NCI-H2196 (cell line): ENCODE data around the gene GNG12.

Source experiments
- DNase-seq: peaks from one replicate; lab custom pipeline; 2025; ENCODE audit not compliant: unreplicated experiment; lab: John Stamatoyannopoulos, UW

Gene GNG12

DNA sequence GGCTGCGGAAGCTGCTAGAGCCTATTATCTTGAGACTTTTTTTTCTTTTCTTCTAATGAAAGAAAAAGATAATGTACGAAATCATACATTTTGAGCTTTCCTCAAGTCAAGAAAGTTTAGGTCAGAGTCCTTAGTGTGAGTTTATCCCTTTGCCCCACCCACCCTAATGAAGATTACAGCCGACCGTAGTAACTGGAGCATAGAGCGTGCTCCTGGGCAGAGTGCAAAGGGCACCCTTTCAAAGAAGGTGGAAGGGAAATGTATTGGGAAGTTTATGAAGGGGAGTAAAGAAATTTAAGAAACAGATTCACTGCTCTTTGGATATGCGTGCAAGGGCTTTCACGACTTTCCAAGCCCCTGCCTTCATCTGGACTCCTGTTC lies 17.2 kb downstream of the GNG12 start:
- DNase-seq = no peak

DNA sequence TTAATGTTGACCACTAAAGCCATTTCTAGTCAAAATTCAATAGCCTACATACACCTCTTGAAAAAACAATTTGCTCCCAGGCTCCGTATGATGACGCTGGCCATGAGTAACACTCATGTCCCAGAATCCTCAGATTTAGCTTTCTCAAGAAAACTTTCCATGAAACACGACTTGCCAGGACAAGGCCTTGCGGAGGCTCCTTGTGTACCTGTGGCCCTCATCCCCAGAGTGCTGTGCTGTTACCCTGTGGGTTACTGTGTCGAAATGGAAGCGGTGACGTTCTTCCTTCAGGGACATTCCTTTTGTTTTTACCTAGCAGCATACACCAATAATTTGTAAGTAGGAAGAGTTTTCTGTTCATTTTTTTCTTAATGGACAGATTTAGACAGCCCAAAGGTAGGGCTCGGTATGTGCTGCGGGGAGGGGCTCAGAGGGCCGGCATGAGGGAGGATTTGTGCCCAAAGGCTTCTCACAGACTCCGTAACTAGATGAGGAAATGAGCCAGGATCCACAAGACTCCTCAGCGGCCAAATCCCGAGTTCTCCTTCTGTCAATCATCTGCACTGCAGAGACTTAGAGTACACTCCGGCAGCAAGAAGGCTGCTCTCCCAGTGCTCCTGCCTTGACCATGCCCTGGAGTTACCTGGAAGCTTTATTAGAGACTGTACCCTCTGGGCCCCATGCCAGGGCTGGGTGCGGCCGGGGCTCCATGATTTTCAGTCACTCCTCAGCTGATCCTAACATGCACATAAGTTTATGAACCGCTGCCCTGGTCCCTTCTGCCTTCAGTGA lies 17.8 kb downstream of the GNG12 start:
- no peak for DNase-seq

DNA sequence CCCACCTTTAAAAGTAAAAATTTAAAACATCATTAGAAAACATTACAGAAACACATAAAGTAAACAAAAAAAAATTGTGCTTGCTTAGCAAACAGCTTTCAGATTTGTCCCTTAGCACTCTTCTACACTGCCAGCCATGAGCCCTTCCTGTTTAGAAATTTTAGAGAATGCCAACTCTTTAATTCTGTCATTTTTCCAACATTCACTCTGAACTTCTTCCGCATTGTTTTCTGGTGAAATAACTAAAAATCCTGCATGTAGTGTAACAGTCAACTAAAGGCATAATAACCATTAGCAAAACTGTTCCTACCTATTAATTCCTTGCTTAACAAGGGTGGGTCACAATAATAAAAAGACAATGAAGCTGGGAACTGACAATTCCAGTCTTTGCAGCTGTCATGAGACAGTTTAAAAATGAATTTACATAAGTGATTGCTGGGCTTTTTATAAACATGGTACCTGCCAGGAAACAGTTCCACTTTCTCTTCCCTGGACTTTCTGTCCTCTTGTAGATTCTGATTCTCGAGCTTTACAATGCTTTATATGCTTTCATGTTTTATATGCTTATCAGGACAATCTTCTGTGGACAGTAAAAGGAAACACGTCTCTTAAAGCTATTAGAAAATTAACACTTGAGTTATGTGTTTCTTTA lies 19.0 kb downstream of the GNG12 start:
- no peak for DNase-seq

DNA sequence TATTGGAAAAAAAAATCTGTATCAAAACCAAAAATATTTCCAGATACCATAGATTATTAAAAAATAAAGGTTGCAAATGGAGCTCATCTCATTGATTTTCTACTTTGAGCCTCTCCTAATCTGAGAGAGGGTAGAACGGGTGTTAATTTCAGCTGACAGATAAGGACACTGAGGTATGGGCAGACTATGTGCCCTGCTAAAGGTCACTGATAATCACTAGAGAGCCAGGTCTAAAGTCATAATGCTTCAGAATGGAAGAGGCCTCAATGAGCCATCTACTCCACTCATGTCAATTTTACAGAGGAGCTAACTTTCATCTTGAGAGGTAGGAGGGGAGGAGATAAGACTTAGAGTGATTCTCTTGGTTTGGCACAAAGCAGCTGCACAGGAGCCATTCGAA lies 21.0 kb downstream of the GNG12 start:
- DNase-seq = no peak

DNA sequence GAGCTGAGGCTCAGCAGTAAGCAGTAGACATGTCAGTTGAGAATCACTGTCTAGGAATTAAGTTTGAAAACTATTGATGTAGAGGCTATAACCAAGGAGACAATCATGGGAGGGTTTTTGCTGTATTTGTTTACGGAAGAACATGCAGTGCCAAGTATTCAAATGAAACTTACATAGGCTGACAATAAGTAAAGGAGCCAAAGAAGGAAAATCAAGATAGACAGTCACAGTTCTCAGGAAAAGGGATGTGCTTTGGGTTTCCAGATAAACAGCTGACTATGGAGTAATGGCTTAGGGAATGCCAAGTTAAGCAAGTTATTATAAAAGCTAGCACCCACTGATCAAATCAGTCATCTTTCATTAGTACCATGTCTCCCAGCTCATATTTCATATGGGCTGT lies 21.5 kb downstream of the GNG12 start:
- no peak for DNase-seq

DNA sequence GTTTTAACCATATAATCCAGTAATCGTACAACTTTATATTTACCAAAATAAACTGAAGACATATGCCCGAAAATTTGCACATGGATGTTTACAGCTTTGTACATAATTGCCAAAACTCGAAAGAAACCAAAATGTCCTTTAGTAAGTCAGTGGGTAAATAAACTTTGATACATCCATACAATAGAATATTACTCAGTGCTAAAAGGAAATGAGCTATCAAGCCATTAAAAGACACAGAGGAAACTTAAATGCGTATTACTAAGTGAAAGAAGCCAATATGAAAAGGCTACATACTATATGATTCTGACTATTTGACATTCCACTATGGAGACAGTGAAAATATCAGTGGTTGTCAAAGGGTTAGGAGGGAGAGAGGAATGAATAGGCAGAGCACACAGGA lies 23.4 kb downstream of the GNG12 start:
- DNase-seq = no peak

DNA sequence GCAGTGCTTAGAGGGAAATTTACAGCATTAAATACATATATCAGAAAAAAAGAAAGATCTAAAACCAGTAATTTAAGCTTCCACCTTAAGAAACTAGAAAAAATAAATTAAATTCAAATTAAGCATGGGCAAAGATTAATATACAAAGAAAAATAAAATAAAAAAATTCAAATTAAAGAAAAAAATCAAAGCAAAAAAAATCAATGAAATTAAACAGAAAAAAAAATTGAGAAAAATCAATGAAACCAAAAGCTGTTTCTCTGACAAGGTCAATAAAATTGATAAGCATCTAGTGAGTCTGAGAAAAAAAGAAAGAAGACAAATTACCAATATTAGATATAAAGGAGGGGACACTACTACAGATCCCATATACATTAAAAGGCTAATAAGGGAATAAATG lies 26.0 kb downstream of the GNG12 start:
- DNase-seq = no peak

DNA sequence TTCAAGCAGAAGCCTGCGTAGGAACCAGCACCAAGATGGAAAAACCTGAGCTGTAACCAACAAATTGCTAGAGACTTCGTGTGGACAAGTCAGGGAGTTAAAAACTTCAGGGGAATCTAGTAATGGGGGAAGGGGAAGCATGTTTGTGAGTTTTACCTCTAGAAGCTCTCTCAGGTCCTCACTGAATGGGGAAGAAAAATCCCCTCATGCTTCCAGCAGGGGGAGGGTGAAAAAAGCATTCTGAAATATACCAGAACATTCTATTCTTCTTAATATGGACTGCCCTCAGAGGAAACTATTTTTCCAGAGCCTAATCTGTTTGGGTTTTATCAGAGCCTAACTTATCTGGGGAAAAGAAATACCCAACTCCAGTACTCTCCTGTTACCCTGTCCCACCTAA lies 28.6 kb downstream of the GNG12 start:
- DNase-seq = no peak

DNA sequence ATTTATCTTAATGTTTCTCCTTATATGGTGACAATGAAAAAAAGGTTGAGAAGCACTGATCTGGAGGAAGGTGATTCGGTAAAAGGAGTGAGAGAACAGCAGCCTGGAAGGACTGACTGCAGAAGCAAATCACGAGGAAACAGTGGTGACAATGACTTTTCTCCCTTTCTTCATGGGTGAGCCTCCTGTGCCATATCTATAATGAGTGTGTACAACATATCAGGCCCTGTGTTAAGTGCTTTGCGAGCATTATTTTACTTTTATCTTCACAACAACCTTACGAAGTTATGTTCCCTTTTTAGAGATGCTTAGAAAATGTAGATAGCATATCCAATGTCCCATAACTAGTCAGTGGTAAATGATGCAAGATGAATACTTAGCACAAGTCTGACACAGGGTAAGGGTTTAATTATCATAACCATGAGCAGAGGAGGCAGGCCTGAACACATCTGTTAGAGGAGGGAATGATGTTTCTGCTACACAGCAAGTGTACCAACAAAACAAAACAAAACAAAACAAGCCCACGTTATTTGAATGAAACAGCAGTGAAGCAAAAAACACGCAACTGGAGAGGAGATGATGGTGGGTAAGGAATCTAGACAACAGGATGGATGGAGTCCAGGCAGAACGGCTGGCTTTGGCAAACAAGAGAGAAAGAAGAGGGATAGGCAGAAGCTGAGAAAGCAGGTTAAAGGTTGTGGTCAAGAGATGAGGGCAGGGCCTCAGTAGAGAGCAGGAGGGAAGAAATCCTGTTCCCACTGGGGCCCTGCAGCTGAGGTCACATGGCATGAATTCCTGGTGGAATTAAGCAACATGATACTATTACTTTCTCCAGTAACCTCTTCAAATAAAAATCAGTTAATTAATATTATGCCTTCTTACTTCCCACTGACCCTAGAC lies 29.6 kb downstream of the GNG12 start:
- DNase-seq = no peak

DNA sequence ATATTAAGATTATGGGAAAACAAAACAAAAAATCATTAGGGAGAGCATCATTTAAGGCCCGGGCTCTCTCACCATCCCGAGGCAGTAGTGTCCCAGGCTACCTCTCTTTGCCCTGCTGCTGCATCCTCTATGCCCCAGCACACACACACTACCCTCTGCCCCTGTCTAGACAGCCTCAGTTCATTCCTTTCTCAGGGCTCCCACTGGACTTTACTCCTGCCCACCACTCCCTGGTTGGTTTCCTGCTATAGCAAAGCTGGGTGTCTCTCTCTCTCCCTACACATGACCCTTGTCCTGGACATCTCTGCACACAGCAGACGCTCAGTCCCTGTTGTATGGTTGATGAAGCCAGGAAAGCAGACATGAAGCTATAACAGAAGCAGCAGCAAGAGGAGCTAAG lies 30.7 kb downstream of the GNG12 start:
- no peak for DNase-seq

DNA sequence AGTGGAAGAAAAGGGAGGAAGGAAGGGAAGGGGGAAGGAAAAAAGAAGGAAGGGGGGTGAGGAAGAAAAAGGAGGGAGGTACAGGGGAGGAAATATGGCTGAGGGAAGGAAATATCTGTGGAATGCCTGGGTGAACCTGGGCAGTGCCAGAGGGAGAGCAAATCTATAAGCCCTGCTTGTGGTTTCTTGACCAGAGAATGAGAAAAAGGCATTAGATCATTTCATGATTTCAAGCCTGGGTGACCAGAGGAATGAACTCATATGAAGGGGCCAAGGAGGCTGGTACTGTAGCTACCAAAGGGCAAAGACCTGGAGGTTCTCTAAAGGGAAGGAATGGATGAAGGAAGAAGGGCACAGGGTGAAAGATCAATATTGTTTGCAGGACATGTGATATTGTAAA lies 31.4 kb downstream of the GNG12 start:
- DNase-seq = no peak

DNA sequence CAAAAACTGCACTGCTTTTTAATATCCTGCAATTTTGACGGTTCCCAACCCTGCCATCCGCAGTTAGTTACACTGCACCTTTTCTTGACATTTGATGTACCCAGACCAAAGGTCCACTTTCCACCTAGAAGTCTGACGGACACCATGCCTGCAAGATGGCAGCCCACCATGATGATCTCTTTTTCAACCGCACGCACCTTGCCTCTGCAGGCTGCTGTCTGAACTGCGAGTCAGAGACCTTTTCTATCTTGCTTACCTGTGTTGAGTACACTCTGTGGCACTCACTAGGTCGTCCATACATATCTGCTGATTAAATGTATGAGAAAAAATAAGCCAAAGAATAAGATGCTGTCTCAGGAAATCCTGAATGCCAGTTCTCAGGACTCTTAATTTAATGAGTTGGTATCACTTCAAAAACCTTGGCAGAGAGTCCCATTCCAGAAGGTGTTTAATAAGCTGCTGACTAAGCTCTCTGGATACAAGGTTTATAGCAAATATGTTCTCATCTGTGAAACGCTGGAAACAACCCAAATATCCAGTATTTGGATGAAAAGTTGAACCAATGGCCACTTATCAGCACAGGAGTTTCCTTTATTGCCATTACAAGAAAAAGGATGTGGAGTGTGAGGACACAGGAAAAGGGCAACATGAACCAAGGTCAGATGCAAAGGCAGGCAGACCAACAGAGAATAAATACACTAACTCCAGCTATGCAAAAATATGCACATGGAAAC lies 37.9 kb downstream of the GNG12 start:
- DNase-seq = no peak

DNA sequence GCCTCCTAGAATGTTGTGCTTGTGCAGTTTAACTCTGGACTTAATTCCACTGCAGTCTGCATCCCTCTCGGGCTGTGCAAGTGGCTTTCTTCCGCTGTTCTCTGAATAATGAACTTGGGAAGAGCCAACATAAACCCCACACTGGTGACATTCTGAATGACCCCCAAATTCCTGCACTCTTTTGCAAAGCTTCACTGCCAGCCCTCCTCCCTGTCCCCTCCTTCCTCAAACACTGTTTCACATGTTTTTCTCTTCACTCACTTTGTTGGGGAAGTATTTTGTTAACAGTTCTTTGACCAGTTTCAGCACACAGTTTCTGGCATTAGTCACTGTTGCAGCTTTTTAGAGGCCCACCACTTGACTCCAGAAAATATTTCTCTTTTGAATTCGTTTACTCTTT lies 39.7 kb downstream of the GNG12 start:
- no peak for DNase-seq

DNA sequence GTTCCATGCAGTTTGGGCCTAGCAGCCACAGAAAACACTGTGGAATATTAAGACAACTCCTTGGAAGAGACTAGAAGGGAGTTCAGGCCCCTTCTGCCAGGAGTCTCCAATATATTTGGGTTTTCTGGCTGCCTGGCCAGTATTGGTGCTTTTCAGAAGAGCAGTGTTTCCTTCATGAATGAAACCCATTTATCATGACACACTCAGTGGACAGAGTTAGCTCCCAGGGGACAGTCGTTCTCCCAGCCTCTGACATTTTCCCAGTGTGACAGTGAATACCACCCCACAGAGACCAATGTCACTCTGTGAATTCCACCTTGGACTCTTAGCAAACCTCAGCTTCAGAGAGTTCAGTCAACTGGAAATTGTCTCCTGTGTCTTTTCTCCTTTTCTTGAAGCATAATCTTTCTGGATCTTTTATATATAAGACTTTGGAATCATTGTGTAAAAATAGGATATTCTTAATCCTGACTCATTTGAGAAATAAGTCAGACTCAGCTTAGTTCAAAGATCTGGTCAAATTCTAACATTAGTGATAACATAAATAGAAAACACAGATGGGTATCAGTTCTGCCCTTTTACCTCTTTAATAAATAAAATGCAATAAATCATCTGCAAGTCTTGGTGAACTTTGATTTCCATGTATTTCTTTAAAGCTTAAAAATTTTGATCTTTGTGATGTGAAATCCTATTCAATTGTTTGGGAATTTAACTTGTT lies 40.4 kb downstream of the GNG12 start:
- no peak for DNase-seq

DNA sequence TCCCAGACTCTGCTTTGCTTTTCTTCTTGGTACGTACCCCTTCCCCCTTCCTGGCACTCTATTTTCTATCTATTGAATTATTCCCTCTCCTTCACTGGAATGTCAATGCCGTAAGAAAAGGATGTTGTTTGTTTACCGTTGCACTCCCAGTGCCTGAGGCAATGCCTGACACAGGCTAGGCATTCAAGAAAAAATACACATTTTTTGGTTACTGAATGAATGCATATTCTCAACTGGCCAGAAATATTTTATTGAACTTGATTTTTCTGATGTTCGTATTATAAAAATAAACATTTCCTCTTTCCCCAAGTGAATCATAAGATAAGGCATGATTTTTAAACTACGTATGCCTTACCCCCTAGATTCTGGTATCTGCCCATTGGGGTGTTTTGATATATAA lies 41.2 kb downstream of the GNG12 start:
- DNase-seq = no peak

DNA sequence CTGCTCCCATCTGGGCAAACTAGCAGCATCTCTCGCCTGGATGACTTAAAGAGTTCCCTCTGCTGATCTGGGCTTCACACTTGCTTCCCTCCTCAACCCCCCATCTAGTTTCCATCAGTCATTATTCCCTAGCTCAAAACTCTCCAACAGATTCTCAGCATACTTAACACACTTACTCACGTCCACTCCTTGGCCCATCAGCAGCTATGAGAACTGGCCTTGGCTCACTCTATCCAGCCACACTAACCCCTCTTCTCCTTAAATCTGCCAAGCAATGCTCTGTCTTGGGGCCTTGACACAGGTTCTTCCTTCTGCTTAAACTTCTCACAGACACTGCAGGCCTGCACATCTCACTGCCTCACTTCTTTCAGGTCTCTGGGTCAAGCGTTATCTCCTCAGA lies 41.6 kb downstream of the GNG12 start:
- DNase-seq = no peak

DNA sequence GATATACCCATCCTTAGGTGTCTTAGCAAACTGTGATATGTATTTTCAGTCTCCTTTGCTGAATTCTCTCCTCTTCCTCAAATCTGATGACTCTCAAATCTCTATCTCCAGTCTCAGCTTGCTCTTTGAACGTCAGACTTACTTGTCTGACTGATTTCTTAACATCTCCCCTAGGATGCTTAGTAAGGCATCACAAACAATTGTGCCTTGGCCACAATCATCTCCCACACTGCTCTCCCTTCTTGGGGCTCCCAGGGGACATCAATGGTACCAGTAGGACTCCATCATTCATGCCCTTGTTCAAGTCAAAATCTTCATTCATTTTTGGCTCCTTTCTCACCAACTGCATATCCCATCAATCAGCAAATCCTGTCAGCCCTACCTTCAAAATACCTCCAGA lies 42.0 kb downstream of the GNG12 start:
- no peak for DNase-seq

DNA sequence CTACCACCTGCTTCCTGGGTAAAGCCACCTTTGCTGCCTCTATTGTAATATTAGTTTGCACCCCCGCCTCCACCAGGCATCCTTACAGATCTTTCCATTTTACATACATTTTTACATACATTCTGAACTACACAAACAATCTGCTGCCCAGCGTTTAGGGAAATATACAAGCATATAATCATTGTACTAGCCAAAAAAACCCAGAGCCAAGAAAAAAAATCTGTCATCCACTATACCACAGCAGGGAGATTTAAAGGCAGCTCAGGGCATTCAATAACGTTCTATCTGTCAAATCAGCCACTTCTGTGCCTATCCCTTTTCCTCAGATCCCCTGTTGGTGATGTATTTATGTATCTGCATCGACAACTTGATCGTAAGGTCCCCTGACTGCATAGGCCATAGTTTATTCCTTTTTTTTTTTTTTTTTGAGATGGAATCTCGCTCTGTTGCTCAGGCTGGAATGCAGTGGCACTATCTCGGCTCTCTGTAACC lies 43.0 kb downstream of the GNG12 start:
- no peak for DNase-seq

DNA sequence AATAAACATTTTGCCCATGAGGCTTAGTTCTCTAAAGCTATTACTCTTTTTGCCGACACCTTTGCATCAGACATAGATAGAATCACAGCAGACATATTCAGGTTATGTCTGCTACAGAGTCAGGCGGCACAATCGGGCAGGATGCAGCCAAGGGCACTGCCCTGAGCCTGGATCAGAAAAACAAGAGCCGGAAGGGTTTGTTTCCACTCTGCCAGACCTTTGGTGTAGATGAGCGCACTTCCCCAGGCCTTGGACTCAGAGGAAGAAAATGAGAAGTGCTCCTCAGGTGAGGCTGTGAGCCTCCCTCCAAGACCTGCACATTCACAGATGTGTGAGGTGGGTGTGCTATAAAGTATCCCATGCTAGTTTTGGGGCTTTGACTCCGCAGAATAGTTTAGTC lies 43.7 kb downstream of the GNG12 start:
- DNase-seq = no peak

DNA sequence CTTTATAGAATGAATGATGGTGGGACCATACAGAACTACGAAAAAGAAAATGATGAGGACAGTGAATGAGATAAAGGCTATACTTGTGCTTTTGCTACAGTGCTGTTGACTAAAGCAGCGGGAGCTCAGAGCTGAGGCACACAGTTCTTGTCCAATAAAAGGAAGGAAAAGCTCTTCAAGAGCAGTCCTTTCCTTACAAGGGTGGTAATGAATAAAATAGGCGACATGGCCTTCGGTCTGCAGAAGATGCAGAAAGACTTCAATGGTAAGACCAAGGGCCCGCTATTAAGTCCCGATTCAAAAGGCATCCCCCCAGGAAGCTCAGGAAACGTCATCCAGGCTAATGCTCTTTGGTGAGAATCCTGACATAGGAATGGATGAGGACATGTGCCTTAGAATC lies 44.4 kb downstream of the GNG12 start:
- no peak for DNase-seq
